ENCODE results near the gene LSP1. TPM values are rescaled to one million over a fixed set of nuclear protein-coding genes. Genes with fewer than 3 reads are reported as not detected.

LSP1 gene
- total and polyA plus RNA-seq, 4 donors, result 5.0 to 7.7 (median 5.7) TPM

GRCh38 chr11:1868056-1868635 is 15.3 kb downstream of the LSP1 start:
- Histone ChIP-seq H3K36me3 (ENCODE audit: control insufficient read depth in 4 of 4, insufficient read depth in 3 of 4, low read depth in 1 of 4, low read length in 3 of 4) (no peaks in the 10 kb centered on the region), H3K4me3 (ENCODE audit: low read depth in 1 of 3, low read length in 3 of 3) (no peak overlapping the region), H3K27me3 (ENCODE audit: control insufficient read depth in 4 of 4, insufficient read depth in 4 of 4, low read length in 3 of 4) (peaks cover 0 to 3% (median 0%) of the 10 kb centered on the region in 4 donors), H3K4me1 (ENCODE audit: control insufficient read depth in 4 of 4, insufficient read depth in 4 of 4, low read length in 3 of 4) (peaks cover 0 to 12% (median 7%) of the 10 kb centered on the region in 4 donors), H3K9ac (ENCODE audit: low read depth in 1 of 2, low read length in 2 of 2) (no peak overlapping the region), H3K9me3 (ENCODE audit: control insufficient read depth in 4 of 4, low read length in 3 of 4) (no peaks in the 10 kb centered on the region), H3K27ac (ENCODE audit: low read depth in 1 of 2, low read length in 2 of 2) (no peak overlapping the region)
- no peak for DNase-seq (ENCODE audit: low spot score)
- WGBS, result 84% methylated on average over 14 of the region's 14 CpGs
- no peak for TF ChIP-seq REST (IDR thresholded peaks at IDR 0.05)
- no peak for TF ChIP-seq NR2F2 (IDR thresholded peaks at IDR 0.05)
- no peak for TF ChIP-seq FOXA1 (IDR thresholded peaks at IDR 0.05)
- TF ChIP-seq FOXA2 (IDR thresholded peaks at IDR 0.05), result no peak
- TF ChIP-seq EGR1 (IDR thresholded peaks at IDR 0.05; ENCODE audit: low read depth in 2 of 2), result no peak
- no peak for TF ChIP-seq ATF3 (IDR thresholded peaks at IDR 0.05)
- no peak for TF ChIP-seq SP1 (IDR thresholded peaks at IDR 0.05)
- no peak for TF ChIP-seq CTCF (IDR thresholded peaks at IDR 0.05; ENCODE audit: low read depth, low read length, missing input control)
- no peak for TF ChIP-seq HNF4G (IDR thresholded peaks at IDR 0.05)
- no peak for TF ChIP-seq HNF4A (conservative IDR thresholded peaks at IDR 0.05)
- TF ChIP-seq JUND (IDR thresholded peaks at IDR 0.05), result no peak
- TF ChIP-seq TAF1 (conservative IDR thresholded peaks at IDR 0.05), result no peak
- no peak for TF ChIP-seq MAX (IDR thresholded peaks at IDR 0.05)
- no peak for TF ChIP-seq RAD21 (IDR thresholded peaks at IDR 0.05)
- TF ChIP-seq GABPA (IDR thresholded peaks at IDR 0.05 in 1 of 2, conservative IDR thresholded peaks at IDR 0.05 in 1 of 2), result no peak
- TF ChIP-seq RXRA (IDR thresholded peaks at IDR 0.05), result no peak

- Histone ChIP-seq H3K27ac (ENCODE audit: low read depth in 1 of 2, low read length in 2 of 2) (no peak overlapping the region), H3K4me1 (ENCODE audit: control insufficient read depth in 4 of 4, insufficient read depth in 4 of 4, low read length in 3 of 4) (peaks cover 0 to 8% (median 3%) of the 10 kb centered on the region in 4 donors), H3K9me3 (ENCODE audit: control insufficient read depth in 4 of 4, low read length in 3 of 4) (no peaks in the 10 kb centered on the region), H3K27me3 (ENCODE audit: control insufficient read depth in 4 of 4, insufficient read depth in 4 of 4, low read length in 3 of 4) (peaks cover 0 to 3% (median 0%) of the 10 kb centered on the region in 4 donors), H3K9ac (ENCODE audit: low read depth in 1 of 2, low read length in 2 of 2) (no peak overlapping the region), H3K4me3 (ENCODE audit: low read depth in 1 of 3, low read length in 3 of 3) (no peak overlapping the region), H3K36me3 (ENCODE audit: control insufficient read depth in 4 of 4, insufficient read depth in 3 of 4, low read depth in 1 of 4, low read length in 3 of 4) (no peaks in the 10 kb centered on the region)
- 69% methylated on average over 25 of the region's 25 CpGs for WGBS
- DNase-seq (ENCODE audit: low spot score), result no peak
- TF ChIP-seq GABPA (IDR thresholded peaks at IDR 0.05 in 1 of 2, conservative IDR thresholded peaks at IDR 0.05 in 1 of 2), result no peak
- TF ChIP-seq CTCF (IDR thresholded peaks at IDR 0.05; ENCODE audit: low read depth, low read length, missing input control), result no peak
- no peak for TF ChIP-seq REST (IDR thresholded peaks at IDR 0.05)
- TF ChIP-seq MAX (IDR thresholded peaks at IDR 0.05), result no peak
- no peak for TF ChIP-seq JUND (IDR thresholded peaks at IDR 0.05)
- TF ChIP-seq RXRA (IDR thresholded peaks at IDR 0.05), result no peak
These were observed 15.9 kb downstream of the LSP1 start for GRCh38 chr11:1868636-1869291.

Data from liver (tissue), 9 donors.